NCI-H510A (cell line): Measurements from ENCODE around the gene CRIP3.

Source experiments
- DNase-seq: peaks from one replicate; lab custom pipeline; 2025; lab: John Stamatoyannopoulos, UW

Gene CRIP3

DNA sequence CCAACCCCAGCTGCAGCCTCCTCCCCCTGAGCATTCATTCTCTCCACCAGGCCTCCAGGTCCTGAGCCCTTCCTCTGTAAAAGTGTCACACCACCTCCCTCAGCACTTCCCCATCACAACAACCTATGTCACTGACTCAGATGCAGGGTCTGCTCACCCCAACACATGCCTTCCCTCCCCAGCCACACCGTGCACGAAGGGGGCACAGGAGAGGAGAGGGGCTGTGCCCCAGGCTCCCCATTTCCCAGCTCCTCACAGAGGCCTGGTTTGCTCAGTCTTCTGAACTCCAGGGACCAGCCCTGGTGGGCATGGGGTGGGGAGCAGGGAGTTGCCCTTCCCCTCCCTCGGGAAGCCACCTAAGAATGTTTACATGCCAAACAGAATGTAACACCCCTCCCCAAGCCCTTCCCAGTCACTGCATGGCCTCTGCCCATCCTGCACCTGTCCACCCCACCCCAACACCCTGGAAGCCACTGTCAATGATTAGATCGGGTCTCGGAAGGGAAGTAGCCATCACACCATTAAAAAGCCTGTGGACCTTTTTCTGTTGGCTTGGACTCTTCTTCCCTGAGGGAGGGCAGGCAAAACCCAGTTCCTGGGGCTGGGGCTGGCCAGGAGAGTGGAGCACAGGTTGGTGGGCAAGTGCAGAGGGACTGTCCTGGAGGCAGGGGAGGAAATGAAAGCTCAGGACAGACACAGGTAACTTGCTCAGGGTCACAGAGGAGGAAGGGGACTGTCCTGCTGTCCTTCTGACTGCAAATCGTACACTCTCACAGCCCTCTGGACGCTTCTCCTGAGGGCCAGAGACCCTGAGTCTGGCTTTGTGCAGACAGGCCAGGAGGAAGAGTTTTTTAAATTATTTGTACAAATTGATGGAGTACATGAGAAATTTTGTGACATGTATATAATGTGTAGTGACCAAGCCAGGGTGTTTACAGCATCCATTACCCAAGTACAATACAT, 20.6 kb downstream of the CRIP3 start:
- no peak for DNase-seq

DNA sequence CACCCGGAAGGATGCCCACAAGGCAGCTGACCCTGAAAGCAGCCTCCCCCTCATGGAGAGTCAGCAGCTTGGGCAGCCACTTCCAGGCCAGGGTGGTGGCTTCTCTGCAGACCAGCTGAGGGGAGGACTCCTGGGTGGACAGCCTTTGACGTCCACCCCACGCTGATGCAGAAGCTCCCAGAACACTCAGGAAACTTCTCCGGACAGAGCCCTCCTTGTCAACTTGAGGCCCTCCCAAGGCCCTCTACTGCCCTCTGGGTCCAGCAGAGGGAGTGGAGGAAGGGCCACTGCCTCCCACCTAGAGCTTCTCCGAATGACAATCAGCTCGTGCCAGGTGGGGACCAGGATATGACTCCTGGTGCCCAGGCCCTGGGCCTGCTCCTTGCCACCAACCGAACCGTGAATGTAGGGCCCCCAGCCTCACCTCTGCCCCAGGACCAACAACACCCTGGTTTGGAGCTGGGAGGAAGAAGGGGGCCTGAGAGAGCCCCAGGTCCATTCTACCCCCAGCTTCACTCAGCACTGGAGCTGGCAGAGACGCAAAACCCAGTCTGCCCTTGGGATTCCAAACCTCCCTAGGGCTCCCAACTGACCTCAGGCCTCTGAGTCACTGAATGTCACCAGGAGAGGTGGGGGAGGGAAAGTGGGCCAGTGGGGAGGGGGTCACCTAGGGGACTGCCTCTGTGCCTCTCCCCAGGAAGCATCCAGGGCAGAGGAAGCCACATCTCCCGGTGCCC, 21.5 kb downstream of the CRIP3 start:
- DNase-seq: no peak

DNA sequence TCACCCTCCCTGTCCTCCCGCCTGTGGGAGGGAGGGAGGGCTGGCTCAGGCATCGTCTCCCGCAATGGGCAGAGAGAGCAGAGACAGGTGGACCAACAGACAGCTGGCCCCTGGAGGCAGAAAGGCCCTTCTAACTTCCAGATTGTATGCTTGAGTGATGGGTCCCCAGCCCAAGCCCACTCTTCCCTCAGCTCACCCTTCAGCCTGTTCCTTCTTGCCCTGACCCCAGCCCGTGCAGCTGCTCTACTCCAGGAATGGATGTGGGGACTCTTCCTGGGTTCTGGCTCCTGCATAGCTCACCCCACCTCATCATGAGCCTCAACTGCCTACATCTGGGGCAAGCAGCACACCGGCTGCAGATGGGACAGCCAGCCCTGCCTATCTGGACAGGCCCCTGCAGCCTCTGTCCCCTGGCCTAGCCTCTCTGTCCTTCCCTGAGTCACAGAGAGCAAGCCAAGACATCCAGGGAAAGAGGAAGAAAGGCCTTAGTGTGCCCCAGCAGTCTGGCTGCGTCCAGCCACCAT, 22.1 kb downstream of the CRIP3 start:
- DNase-seq: no peak

DNA sequence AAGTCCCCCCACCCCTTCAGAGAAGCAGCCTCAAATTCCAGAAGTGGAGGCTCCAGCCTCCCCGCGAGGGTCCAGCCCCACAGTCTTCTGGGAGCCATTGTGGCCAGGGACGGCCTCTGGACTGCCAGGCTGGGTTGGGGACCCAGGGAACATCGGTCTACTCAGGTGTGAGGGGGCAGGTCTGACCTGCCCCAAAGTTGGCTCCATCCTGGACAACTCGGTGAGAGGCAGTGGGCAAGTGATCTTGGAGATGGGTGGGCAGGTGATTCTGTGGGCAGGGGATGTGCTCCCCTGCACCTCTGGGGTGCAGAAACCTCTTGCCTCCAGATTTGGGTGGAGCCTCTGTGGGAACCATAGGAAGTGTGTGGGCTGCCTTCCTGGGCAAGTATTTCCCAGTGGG, 22.8 kb downstream of the CRIP3 start:
- no peak for DNase-seq

DNA sequence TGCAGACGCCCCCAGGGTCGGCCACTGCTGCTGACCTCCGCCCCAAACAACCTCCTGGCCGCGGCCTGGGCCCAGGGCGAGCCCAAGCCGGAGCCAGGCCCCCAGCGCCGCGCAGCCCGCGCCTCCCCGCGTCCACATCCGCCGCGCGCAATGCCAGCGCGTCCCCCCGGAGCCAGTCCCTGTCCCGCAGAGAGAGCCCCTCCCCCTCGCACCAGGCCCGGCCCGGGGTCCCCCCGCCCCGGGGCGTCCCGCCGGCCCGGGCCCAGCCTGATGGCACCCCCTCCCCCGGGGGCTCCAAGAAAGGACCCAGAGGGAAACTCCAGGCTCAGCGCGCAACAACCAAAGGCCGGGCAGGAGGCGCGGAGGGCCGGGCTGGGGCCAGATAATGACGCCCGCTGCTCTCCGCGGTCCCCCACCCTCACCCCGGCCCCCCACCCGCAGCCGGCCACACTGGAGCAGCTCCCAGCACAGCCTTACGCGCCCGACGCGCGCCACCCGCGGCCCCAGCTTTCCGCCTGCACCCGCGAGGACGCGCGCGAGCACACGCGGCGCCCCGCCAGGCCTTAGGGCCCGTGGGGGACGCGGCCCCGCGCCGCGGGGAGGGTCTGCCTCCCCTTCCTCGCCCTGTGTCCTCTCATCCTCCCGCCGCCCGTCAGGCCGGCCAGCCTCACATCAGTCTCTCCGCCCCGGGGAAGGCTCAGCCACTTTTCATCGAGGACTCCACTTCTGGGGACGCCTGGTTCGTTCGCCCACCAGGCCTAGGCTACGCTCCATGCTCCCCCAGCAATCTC, 23.4 kb downstream of the CRIP3 start:
- no peak for DNase-seq

DNA sequence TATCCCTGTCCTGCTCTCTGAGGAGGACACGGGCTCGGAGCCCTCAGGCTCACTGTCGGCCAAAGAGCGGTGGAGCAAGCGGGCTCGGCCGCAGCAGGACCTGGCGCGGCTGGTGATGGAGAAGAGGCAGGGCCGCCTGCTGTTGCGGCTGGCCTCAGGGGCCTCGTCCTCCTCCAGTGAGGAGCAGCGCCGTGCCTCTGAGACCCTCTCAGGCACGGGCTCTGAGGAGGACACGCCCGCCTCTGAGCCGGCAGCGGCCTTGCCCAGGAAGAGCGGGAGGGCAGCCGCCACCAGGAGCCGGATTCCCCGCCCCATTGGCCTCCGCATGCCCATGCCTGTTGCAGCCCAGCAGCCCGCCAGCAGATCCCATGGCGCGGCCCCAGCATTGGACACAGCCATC, 24.7 kb downstream of the CRIP3 start:
- DNase-seq: no peak

DNA sequence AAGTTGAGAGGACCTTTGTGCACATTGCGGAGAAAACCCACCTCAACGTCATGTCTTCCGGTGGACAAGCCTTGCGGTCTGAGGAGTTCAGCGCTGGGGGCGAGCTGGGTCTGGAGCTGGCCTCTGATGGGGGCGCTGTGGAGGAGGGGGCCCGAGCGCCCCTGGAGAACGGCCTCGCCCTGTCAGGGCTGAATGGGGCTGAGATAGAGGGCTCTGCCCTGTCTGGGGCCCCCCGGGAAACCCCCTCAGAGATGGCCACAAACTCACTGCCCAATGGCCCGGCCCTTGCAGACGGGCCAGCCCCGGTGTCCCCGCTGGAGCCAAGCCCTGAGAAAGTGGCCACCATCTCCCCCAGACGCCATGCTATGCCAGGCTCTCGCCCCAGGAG, 25.1 kb downstream of the CRIP3 start:
- DNase-seq: no peak

DNA sequence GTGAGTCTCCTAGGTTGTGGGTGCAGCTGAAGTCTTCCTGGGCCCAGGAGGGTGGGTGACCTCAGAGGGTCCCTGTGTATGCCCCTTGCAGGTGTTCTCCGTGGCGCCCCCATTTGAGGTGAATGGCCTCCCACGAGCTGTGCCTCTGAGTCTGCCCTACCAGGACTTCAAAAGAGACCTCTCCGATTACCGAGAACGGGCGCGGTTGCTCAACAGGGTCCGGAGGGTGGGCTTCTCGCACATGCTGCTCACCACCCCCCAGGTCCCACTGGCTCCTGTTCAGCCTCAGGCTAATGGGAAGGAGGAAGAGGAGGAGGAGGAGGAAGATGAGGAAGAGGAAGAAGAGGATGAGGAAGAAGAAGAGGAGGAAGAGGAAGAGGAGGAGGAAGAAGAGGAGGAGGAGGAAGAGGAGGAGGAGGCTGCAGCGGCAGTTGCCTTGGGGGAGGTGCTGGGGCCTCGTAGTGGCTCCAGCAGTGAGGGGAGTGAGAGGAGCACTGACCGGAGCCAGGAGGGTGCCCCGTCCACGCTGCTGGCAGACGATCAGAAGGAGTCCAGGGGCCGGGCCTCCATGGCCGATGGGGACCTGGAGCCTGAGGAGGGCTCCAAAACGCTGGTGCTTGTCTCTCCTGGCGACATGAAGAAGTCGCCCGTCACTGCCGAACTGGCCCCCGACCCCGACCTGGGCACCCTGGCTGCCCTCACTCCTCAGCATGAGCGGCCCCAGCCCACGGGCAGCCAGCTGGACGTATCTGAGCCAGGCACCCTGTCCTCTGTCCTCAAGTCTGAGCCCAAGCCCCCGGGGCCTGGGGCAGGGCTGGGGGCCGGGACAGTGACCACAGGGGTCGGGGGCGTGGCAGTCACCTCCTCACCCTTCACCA, 25.8 kb downstream of the CRIP3 start:
- DNase-seq: no peak

DNA sequence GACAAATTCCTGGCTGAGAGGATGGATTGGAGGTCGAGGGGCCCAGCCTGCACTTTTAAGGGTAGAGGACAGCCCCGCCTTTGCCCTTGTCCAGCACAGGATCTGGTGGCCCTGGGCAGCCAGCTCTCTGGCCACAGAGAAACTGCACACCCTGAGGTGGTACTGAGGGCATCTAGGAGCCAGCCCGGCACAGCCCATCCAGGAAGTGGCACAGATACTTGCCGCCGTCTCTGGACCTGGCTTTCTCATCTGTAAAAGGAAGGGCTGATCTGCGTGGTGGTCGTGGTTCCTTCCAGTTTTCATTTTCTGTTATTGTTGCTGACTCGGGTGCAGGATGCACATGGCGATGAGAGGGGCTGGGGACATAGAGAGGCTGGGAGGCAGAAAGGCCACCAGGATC, 26.6 kb downstream of the CRIP3 start:
- DNase-seq: no peak

DNA sequence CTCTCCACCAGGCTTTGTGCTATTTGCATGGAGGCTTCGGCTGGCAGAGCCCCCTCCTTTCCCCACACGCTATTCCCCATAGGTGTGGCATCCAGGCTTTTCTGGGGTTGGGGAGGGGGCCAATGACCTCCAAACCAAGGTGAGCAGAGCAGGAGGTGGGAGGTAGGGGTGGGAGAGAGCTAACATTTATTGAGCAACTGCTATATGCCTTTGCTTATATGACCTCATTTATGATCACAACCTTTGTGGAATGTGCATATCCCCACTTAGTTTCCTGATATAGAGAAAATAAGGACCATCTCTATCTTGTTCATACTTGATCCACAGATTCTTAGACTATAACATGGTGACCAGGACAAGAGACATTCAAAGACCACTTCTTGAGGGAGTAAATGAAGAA, 28.4 kb downstream of the CRIP3 start:
- DNase-seq: no peak

DNA sequence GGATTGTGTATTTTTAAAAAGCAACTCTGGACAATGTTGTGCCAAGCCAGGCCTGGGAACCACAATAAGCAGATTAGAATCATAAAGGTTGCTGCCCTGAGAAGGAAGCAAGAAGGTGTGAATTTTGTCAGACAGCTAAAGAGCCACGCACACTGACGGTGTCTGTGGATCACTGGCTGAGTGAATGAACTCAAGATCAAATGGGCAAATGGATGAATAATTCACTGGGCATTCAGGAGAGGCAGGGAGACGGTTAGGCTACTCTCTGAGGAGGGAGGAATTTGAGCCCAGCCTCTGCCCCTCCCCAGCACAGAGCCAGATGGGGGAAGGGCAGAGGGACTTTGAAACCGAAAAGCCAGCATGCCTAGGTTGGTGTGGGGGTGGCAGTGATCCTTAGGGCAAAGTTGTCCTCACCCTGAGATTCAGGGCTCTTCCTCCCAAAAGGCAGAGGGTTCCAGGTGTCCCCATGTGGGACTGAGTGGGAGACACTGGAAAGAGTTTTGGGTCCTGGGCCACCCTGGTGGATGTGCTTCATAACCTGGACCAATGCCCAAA, 30.0 kb downstream of the CRIP3 start:
- DNase-seq: no peak

DNA sequence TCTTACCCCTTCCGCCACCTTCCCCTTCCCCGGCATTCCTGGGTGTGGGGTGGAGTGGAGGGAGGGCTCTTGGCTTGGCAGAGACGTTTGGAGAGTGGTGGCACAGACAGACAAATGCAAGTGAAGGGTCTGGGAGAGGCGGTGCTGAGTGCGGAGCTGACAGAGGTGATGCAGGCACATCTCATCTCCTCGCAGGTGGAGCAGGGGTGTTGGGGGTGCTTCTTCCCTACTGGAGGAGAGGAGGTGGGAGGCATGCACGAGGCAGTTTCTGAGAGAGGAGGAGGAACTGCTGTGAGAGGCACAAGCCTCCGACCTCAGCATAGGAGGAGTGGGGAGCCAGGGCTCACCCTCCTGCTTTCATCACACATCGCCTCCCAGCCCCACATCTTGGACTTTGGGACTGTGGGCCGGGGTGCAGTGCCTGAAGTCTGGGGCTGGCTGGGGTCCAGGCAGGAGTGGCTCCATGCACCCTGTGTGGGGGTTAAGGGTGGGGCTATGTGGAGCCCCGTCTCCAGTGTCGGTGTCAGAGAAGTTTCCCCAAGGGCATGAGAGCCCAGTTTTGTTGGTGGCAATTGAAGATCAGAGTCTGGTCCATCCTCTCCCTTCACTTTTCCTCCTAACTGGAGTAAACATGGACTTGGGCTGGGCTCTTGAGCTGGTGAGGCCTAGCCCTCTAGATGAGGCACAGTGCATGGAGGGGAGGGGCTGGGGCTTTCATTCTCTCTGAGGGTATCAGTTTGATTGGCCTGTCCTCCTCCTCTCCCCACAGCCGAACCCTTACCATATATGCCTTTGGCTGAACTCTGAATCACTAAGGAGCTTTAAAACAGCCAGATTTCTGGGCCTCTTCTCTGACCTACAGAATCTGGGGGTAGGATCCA, 30.7 kb downstream of the CRIP3 start:
- DNase-seq: no peak

DNA sequence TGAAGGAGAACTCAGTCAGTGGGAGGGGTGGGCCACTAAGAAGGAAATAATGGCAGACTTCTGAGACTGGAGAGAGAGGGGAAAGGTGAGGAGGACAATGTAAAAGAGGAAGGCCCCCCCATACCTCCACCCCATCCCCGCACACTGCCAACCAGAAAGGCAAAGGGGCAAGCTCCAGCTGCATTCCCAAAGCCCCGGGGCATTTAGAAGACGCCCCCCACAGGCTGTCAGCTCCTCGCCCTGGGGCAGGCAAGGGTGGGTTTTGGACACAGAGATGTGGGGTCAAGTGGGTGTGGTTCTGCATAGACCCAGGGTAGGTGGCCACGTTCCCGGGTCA, 31.4 kb downstream of the CRIP3 start:
- no peak for DNase-seq

DNA sequence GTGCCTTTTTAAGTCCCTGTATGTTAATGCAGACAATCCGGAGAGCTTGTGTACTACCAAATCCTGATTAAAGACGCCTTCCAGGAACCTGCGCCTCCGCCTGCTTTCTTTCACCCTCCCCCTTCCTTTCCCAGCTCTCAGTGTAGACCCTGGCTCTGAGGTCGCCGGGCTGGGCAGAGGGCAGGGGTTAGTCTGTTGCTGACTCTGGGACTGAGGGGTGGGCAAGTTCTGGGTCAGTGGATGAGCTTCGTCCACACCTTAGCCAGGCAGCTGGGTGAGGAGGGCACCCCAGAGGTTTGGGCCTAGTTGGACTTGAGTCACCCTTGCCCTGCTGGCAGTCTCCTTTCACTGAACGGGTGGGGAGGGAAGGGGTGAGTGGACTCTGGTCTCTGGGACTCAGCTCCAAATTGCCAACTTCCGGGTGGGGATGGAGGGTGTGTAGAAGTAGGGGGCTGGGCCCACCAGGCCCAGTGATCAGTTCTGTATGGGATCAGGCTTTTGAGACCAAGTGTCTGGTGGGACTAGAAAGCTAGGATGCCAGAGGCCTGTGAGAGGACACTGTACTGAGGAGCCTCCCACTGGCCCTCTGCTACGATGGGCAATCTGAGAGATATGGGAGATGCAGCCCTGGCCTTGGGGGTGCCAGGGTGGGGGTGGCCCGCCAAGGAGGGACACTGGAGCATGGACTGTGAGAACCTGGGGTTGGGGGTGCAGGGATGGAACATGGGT, 31.9 kb downstream of the CRIP3 start:
- no peak for DNase-seq

DNA sequence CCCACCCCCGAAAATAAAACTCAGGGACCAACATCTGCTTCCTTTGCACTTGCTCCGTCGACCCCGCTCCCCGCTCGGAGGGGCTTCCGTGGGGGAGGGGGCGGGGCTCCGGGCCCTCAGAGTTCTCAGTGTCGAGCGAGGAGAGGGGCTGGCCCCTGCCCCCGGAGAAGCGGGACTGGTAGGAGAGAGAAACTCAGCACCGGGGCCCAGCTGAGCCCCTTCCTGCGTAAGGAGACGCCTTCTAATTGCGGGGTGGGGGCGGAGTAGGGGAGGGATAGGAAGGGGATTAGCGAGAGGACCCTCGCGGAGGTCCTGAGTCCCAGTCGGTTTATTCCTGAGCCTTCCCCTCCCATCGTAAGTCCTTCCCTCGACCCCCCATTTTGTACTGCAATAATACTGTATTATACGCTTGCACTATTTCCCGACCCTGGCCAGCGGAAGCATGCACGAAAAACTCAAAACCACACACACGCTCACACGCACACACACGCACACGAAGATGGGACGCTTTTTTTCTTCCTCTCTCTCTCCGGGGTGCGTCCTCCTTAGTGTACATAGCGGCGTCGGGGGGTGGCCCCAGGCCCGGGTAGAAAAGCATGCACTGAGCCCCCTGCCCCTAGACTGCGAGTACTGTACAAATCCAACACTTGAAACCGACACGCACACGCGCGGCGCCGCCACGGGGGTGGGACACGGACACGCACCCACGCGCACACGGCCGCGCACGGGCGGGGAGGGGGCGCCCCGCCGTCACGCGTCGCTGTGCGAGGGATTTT, 32.6 kb downstream of the CRIP3 start:
- no peak for DNase-seq

DNA sequence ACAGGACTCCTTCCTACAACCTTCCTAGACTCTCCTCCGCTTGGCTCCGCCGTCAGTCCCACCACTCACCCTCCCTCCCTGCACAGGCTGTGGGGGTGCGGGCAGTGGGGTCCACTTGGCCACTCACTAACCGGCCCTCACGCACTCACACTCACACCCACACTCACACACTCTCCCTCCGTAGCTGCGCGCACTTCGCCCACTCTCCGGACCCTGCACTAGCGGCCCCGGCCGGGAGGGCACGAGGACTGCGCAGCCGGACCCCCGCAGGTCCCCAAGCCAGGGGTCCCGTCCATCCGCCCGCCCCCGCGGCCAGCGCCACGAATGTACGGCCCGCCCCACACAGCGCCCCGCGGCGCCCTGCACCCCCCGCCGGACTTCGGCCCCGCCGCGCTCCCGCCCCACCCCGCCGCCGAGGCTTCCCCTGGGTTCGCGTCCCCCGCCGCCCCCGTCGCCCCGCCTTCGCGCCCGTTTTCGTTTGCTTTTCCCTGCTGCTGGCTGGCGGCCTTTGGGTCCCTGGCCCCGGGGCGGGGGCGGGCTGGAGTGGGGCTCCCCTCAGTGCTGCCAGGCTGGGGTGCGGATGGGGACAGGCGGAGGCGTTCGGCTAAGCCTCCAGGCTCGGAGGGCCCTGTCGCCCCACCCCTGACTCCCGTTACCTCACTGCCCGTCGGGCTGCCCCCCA, 33.6 kb downstream of the CRIP3 start:
- DNase-seq: no peak

DNA sequence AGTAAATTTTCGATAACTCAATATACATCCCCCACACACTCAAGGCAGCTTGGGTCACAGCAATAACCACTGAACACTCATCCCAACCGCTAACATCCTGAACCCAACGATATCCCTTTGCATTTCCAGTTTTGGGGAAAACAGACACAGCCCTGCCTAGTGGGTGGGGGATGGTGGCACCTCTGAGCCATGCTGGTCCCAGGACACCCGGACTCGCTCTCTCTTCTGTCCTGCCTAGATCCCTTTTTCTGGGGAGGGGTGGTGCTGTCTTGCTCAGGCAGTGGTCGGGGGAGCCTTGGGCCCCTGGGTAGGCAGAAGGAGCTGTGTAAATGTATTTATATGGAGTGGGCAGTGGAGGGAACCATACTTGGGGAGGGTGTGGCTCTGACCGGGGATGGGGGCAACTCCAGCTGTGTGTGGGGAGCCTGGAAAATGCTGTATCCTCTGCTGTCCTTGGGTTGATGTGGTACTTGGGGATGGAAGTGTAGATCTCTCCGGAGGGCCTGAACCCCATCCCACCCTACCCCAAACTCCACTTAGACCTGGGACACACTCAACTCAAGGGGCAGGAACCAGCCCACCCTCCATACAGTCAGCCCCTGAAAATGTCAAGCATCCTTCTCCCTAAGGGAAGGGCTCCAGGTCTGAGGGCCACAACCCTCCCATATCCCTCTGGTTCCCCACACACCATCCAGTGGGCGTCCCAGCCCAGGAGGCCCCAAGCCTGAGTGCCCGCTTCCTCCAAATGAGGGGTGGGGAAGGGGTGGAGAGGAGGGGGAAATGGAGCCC, 34.3 kb downstream of the CRIP3 start:
- no peak for DNase-seq
